ENCODE measurements around the gene USP32.

The USP32 gene

GRCh38 chr17:60147553-60148223, 244.2 kb downstream of the USP32 start:
- no peak for DNase-seq

- no peak for DNase-seq
Measured at GRCh38 chr17:60146206-60146605, 245.7 kb downstream of the USP32 start.

GRCh38 chr17:60145006-60145935, 246.7 kb downstream of the USP32 start:
- DNase-seq = no peak

- DNase-seq = peak; percentile 92
Measured at GRCh38 chr17:60142872-60143499, 248.9 kb downstream of the USP32 start.

- no peak for DNase-seq
Measured at GRCh38 chr17:60141111-60142018, 250.6 kb downstream of the USP32 start.

- no peak for DNase-seq
Measured at GRCh38 chr17:60139438-60140285, 252.3 kb downstream of the USP32 start.

GRCh38 chr17:60138769-60139437, 253.0 kb downstream of the USP32 start:
- no peak for DNase-seq

- no peak for DNase-seq
Measured at GRCh38 chr17:60137731-60138130, 254.2 kb downstream of the USP32 start.

GRCh38 chr17:60135951-60136666, 255.8 kb downstream of the USP32 start:
- DNase-seq = no peak

GRCh38 chr17:60135151-60135950, 256.6 kb downstream of the USP32 start:
- DNase-seq = peak; percentile 92

GRCh38 chr17:60134396-60135150, 257.4 kb downstream of the USP32 start:
- peak; percentile 34 for DNase-seq

GRCh38 chr17:60130466-60130865, 261.5 kb downstream of the USP32 start:
- DNase-seq = no peak

GRCh38 chr17:60129164-60129563, 262.8 kb downstream of the USP32 start:
- no peak for DNase-seq

Data from NCI-H1092 treated with DMSO at 0.1 percent for 48 hours (cell line).